SK-N-MC (cell line): ENCODE data around the gene CTH.
A peak's percentile ranks its signal among the peaks of the same experiment; 100 is the strongest.
"Not testable (repeated sequence)": the region's sequence is repeated elsewhere in the genome, so short reads cannot be mapped to it uniquely, and the experiment has no call there.

Source experiments
- DNase-seq: peaks from one replicate; pipeline ENCODE4 v3.0.0-alpha.2; 2011; ENCODE audit warnings: low read depth, low spot score
- H3K27ac ChIP-seq: fragments of 200-600 bp; sonication (generic); 2 replicates; pipeline ENCODE4 v1.5.1; 2016; ENCODE audit warnings: mixed run types
- H3K36me3 ChIP-seq: fragments of 200-600 bp; sonication (generic); 2 replicates; pipeline ENCODE4 v1.6.1; 2017; ENCODE audit warnings: antibody characterized with exemption, low read length, mixed read lengths; ENCODE audit not compliant: insufficient read depth
- H3K4me3 ChIP-seq: fragments of 200-600 bp; sonication (generic); 2 replicates; pipeline ENCODE4 v1.5.1; 2016
- H3K9ac ChIP-seq: fragments of 200-600 bp; sonication (generic); 2 replicates; pipeline ENCODE4 v1.8.0; 2017; ENCODE audit warnings: mixed run types, mixed read lengths; ENCODE audit not compliant: insufficient read length
- H3K9me3 ChIP-seq: fragments of 200-600 bp; sonication (generic); 2 replicates; pipeline ENCODE4 v1.6.1; 2017; ENCODE audit warnings: low read depth, mild to moderate bottlenecking, antibody characterized with exemption, low read length, moderate library complexity, mixed read lengths
- EZH2 ChIP-seq: fragments of 200-600 bp; sonication (generic); IDR thresholded peaks from one replicate; pipeline ENCODE4 v1.6.1; 2017; ENCODE audit warnings: antibody characterized with exemption
- FOXP2 ChIP-seq: optimal IDR thresholded peaks from 2 replicates; pipeline ENCODE3; 2011; ENCODE audit warnings: mild to moderate bottlenecking, moderate library complexity; ENCODE audit not compliant: insufficient read depth; ENCODE audit errors: extremely low read length, control extremely low read depth
- POLR2AphosphoS5 ChIP-seq: IDR thresholded peaks from 2 replicates; pipeline ENCODE4 v1.6.1; 2012; ENCODE audit warnings: mild to moderate bottlenecking, low read depth, low read length, borderline replicate concordance

Gene CTH

DNA sequence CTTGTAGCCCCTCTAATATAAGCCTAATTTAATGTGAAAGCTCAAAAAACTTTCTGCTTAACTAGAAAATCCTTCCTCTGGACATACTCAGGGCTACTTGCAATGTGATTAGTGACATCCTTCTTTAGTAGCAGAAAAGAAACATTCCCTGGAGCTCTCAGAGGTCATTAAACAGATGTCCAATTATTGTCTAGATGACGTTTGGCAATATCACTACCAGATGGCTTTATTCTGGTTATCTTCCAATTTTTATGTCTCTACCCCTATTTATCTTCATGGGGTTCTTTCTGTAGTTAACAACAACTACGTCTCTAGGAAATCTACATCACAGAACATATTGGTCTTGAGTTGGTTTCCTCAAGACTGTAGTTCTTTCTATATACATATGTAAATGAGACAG lies 44.2 kb downstream of the CTH start:
- Histone ChIP-seq H3K9me3 (no peaks in the 10 kb centered on the region), H3K36me3 (no peaks in the 10 kb centered on the region), H3K9ac (no peak overlapping the region), H3K27ac (no peak overlapping the region), H3K4me3 (no peak overlapping the region)
- no peak for DNase-seq
- TF ChIP-seq EZH2 (no peak), FOXP2 (no peak), POLR2AphosphoS5 (no peak)

- no peak overlapping the region for H3K4me3 ChIP-seq
- no peak for DNase-seq
- H3K27ac ChIP-seq: 0 out of 2 replicates have a peak overlapping the region, but pooled peaks have one; percentile 25
- H3K36me3 ChIP-seq: no peaks in the 10 kb centered on the region
- no peaks in the 10 kb centered on the region for H3K9me3 ChIP-seq
- TF ChIP-seq EZH2 (no peak), FOXP2 (no peak), POLR2AphosphoS5 (no peak)
- no peak overlapping the region for H3K9ac ChIP-seq
Measured at GRCh38 chr1:70458131-70458530, 47.1 kb downstream of the CTH start.

GRCh38 chr1:70459496-70460225 lies 48.6 kb downstream of the CTH start:
- no peaks in the 10 kb centered on the region for H3K9me3 ChIP-seq
- no peak overlapping the region for H3K27ac ChIP-seq
- no peaks in the 10 kb centered on the region for H3K36me3 ChIP-seq
- no peak overlapping the region for H3K9ac ChIP-seq
- no peak overlapping the region for H3K4me3 ChIP-seq
- DNase-seq: no peak
- TF ChIP-seq EZH2: no peak
- no peak for TF ChIP-seq POLR2AphosphoS5
- TF ChIP-seq FOXP2: no peak

GRCh38 chr1:70460740-70461713 lies 50.0 kb downstream of the CTH start:
- not testable (repeated sequence) for H3K36me3 ChIP-seq, H3K4me3 ChIP-seq, H3K27ac ChIP-seq, DNase-seq, H3K9ac ChIP-seq, H3K9me3 ChIP-seq

DNA sequence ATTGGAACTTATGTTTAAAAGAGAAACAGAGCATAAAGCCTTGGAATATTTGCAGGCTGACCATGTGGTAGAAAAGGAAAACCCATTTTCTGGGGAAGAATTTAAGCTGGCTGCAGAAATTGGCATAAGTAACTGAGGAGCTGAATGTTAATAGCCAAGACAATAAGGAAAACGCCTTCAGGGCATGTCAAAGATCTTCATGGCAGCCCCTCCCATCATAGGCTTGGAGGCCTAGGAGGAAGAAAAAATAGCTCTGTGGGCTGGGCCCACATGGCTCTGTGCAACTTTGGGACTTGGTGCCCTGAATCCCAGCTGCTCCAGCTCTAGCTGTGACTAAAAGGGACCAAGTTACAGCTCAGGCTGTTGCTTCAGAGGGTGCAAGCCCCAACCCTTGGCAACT lies 51.5 kb downstream of the CTH start:
- H3K27ac ChIP-seq: no peak overlapping the region
- H3K9me3 ChIP-seq: no peaks in the 10 kb centered on the region
- H3K36me3 ChIP-seq: no peaks in the 10 kb centered on the region
- peak; percentile 47 for DNase-seq
- H3K4me3 ChIP-seq: no peak overlapping the region; the same call in 1 of the 2 replicates
- no peak overlapping the region for H3K9ac ChIP-seq
- TF ChIP-seq POLR2AphosphoS5 (no peak), EZH2 (no peak), FOXP2 (no peak)

- no peak overlapping the region for H3K4me3 ChIP-seq
- no peak overlapping the region for H3K27ac ChIP-seq
- no peaks in the 10 kb centered on the region for H3K36me3 ChIP-seq
- no peak overlapping the region for H3K9ac ChIP-seq
- no peaks in the 10 kb centered on the region for H3K9me3 ChIP-seq
- TF ChIP-seq POLR2AphosphoS5: no peak
- no peak for TF ChIP-seq EZH2
- TF ChIP-seq FOXP2: no peak
- DNase-seq: no peak
Measured at GRCh38 chr1:70465911-70466310, 54.8 kb downstream of the CTH start.

DNA sequence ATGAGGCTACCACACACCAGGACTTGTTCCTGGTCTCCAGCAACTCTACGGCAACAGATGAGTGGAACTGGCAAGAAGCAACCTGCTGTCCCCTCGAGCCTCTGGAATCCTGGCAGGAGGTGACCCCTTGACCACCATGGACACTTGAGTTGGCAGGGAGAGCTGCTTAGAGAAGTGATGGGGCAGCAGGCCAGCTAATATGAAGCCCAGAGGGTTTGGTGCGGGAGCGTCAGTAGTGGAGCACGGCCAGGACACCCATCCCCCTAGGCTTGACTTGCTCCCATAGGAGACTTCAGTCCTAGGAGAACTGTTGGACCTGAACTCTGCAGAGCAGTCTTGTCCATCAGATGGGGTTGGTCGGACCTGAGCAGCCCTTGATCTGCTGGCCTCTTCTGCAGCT lies 56.5 kb downstream of the CTH start:
- Histone ChIP-seq H3K9me3 (0 out of 2 replicates have a peak, but pooled peaks cover 3% of the 10 kb centered on the region), H3K36me3 (no peaks in the 10 kb centered on the region), H3K9ac (no peak overlapping the region), H3K27ac (no peak overlapping the region), H3K4me3 (no peak overlapping the region)
- no peak for DNase-seq
- no peak for TF ChIP-seq POLR2AphosphoS5
- TF ChIP-seq FOXP2: no peak
- no peak for TF ChIP-seq EZH2

DNA sequence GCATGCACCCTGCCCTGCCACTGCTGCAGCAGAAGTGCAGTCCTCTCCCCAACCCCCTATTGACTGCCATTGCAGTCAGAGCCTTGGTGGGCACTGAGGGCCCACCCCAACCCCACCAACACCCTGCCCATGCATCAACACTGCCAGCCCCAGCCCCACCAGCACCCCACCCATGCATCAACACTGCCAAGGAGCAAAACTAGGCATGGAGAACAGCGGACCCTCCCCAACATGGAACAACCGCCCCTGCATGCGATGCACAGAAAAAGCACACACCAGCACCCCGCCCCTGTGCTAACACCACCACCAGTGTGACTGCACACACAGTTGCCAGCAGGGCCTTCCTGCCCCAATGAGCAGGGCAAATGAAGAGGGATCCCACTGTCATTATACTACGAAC lies 57.1 kb downstream of the CTH start:
- no peak for TF ChIP-seq FOXP2
- TF ChIP-seq POLR2AphosphoS5: no peak
- no peak for TF ChIP-seq EZH2
- Histone ChIP-seq H3K4me3 (no peak overlapping the region), H3K27ac (no peak overlapping the region), H3K9ac (no peak overlapping the region), H3K36me3 (no peaks in the 10 kb centered on the region), H3K9me3 (0 out of 2 replicates have a peak, but pooled peaks cover 3% of the 10 kb centered on the region)
- DNase-seq: no peak

DNA sequence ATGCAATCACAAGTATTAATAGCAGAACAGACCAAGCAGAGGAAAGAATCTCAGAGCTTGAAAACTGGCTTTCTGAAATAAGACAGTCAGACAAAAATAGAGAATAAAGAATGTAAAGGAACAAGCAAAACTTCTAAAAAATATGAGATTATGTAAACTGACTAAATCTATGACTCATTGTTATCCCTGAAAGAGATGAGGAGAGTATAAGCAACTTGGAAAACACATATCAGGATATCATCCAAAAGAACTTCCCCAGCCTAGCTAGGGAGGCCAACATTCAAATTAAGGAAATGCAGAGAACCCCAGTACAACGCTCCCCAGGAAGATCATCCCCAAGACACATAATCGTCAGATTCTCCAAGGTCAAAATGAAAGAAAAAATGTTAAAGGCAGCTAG lies 58.1 kb downstream of the CTH start:
- not testable (repeated sequence) for DNase-seq, H3K27ac ChIP-seq, H3K9me3 ChIP-seq, H3K4me3 ChIP-seq, H3K36me3 ChIP-seq, H3K9ac ChIP-seq
